Measurements from ENCODE around the gene ARPC5L. TPM values are rescaled to one million over a fixed set of nuclear protein-coding genes. Genes with fewer than 3 reads are reported as not detected.
"Not testable (repeated sequence)": the region's sequence is repeated elsewhere in the genome, so short reads cannot be mapped to it uniquely, and the experiment has no call there.

The ARPC5L gene
- total RNA-seq, 1 donor from 2014 or later, result 22.5 TPM

DNA sequence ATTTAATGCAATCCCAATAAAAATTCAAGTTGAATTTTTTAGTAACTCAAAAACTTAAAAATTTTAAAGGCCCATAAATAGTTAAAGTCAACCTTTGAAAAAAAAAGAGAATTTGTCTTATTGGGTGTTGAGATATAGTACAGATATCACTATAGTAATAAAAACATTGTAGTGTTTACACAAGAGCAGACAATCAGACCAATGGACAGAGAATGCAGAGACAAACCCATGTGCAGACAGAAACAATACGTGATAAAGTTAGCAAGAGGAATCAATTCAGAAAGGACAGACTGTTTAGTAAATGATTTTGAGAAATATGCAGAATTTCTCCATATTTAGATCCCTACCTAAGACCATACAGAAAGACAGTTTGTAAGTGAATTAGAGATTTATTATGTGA lies 45.0 kb downstream of the ARPC5L start:
- DNase-seq (ENCODE audit: extremely low spot score, unreplicated experiment), result no peak
- Mint-ChIP-seq H3K27ac (ENCODE audit: unreplicated experiment) (no peak overlapping the region), H3K4me1 (ENCODE audit: unreplicated experiment) (no peaks in the 10 kb centered on the region), H3K9me3 (ENCODE audit: unreplicated experiment) (no peaks in the 10 kb centered on the region), H3K4me3 (ENCODE audit: unreplicated experiment) (no peak overlapping the region), H3K27me3 (ENCODE audit: unreplicated experiment) (no peaks in the 10 kb centered on the region), H3K36me3 (ENCODE audit: unreplicated experiment) (peaks cover 35% of the 10 kb centered on the region)
- TF ChIP-seq, protein P1, sequence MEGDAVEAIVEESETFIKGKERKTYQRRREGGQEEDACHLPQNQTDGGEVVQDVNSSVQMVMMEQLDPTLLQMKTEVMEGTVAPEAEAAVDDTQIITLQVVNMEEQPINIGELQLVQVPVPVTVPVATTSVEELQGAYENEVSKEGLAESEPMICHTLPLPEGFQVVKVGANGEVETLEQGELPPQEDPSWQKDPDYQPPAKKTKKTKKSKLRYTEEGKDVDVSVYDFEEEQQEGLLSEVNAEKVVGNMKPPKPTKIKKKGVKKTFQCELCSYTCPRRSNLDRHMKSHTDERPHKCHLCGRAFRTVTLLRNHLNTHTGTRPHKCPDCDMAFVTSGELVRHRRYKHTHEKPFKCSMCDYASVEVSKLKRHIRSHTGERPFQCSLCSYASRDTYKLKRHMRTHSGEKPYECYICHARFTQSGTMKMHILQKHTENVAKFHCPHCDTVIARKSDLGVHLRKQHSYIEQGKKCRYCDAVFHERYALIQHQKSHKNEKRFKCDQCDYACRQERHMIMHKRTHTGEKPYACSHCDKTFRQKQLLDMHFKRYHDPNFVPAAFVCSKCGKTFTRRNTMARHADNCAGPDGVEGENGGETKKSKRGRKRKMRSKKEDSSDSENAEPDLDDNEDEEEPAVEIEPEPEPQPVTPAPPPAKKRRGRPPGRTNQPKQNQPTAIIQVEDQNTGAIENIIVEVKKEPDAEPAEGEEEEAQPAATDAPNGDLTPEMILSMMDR (IDR thresholded peaks at IDR 0.05), result no peak

DNA sequence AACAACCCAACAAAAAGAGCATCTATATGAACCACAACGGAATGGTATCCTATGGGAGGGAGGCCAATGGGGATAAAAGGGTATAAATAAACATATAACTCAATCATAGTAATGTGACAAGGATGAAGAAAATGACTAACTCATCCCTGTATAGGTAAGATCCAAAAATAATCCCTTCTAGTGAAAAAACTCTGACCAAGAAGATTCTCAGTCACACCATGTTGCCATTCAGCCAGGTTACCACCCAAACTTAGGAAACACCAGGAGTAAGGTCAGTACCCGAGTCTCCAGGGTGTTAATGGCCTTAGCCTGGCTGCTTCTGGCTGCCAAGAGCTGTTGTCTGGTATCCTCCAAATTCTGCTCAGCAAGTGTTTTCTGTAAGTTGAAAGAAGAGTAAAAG lies 46.2 kb downstream of the ARPC5L start:
- TF ChIP-seq, protein P1 (IDR thresholded peaks at IDR 0.05), result no peak
- H3K4me1 Mint-ChIP-seq (ENCODE audit: unreplicated experiment), result no peaks in the 10 kb centered on the region
- H3K27ac Mint-ChIP-seq (ENCODE audit: unreplicated experiment), result no peak overlapping the region
- peaks cover 40% of the 10 kb centered on the region for H3K36me3 Mint-ChIP-seq (ENCODE audit: unreplicated experiment)
- no peaks in the 10 kb centered on the region for H3K9me3 Mint-ChIP-seq (ENCODE audit: unreplicated experiment)
- DNase-seq (ENCODE audit: extremely low spot score, unreplicated experiment), result no peak
- no peaks in the 10 kb centered on the region for H3K27me3 Mint-ChIP-seq (ENCODE audit: unreplicated experiment)
- no peak overlapping the region for H3K4me3 Mint-ChIP-seq (ENCODE audit: unreplicated experiment)

- Mint-ChIP-seq H3K4me1 (ENCODE audit: unreplicated experiment) (no peaks in the 10 kb centered on the region), H3K36me3 (ENCODE audit: unreplicated experiment) (peaks cover 40% of the 10 kb centered on the region), H3K9me3 (ENCODE audit: unreplicated experiment) (no peaks in the 10 kb centered on the region), H3K27me3 (ENCODE audit: unreplicated experiment) (no peaks in the 10 kb centered on the region), H3K27ac (ENCODE audit: unreplicated experiment) (no peak overlapping the region), H3K4me3 (ENCODE audit: unreplicated experiment) (no peak overlapping the region)
- no peak for DNase-seq (ENCODE audit: extremely low spot score, unreplicated experiment)
- TF ChIP-seq, protein P1 (IDR thresholded peaks at IDR 0.05), result no peak
These were observed 49.8 kb downstream of the ARPC5L start for GRCh38 chr9:124911766-124912165.

GRCh38 chr9:124913378-124913777 lies 51.4 kb downstream of the ARPC5L start:
- Mint-ChIP-seq H3K27me3 (ENCODE audit: unreplicated experiment) (no peaks in the 10 kb centered on the region), H3K27ac (ENCODE audit: unreplicated experiment) (no peak overlapping the region), H3K36me3 (ENCODE audit: unreplicated experiment) (peaks cover 33% of the 10 kb centered on the region), H3K9me3 (ENCODE audit: unreplicated experiment) (no peaks in the 10 kb centered on the region), H3K4me1 (ENCODE audit: unreplicated experiment) (no peaks in the 10 kb centered on the region), H3K4me3 (ENCODE audit: unreplicated experiment) (no peak overlapping the region)
- TF ChIP-seq, protein P1 (IDR thresholded peaks at IDR 0.05), result no peak
- no peak for DNase-seq (ENCODE audit: extremely low spot score, unreplicated experiment)

DNA sequence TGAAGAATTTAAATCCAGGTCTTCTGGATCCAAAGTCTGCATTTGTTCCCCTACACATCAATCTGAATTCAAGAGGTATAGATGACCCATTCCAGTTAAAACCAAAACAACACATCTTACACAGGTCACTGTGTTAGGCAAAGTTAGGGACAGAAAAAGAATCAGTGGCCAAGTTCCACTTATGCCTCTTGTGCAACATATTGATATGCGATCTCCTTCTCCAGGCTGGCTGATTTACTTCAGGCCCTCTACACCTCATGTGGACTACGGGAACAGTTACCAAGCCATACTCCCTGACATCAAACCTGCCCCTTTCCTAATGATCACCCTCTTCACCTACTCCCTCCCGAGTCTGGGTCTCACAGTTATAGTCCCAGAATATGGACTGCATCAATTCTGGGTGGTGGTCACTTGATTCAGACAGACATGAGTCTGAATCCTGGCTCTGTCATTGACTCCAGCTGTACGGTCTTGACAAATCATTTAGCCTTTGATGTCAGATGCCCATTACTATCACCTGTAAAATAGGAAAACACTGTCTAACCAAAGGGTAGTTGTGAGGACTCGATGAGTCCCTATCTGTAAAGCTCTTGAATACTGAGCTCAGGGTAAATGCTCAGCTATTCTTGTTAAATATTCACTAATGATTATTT lies 52.9 kb downstream of the ARPC5L start:
- no peak overlapping the region for H3K27ac Mint-ChIP-seq (ENCODE audit: unreplicated experiment)
- TF ChIP-seq, protein P1 (IDR thresholded peaks at IDR 0.05), result no peak
- DNase-seq (ENCODE audit: extremely low spot score, unreplicated experiment), result no peak
- H3K36me3 Mint-ChIP-seq (ENCODE audit: unreplicated experiment), result peaks cover 34% of the 10 kb centered on the region
- H3K27me3 Mint-ChIP-seq (ENCODE audit: unreplicated experiment), result no peaks in the 10 kb centered on the region
- H3K4me1 Mint-ChIP-seq (ENCODE audit: unreplicated experiment), result no peaks in the 10 kb centered on the region
- H3K9me3 Mint-ChIP-seq (ENCODE audit: unreplicated experiment), result no peaks in the 10 kb centered on the region
- H3K4me3 Mint-ChIP-seq (ENCODE audit: unreplicated experiment), result no peak overlapping the region

DNA sequence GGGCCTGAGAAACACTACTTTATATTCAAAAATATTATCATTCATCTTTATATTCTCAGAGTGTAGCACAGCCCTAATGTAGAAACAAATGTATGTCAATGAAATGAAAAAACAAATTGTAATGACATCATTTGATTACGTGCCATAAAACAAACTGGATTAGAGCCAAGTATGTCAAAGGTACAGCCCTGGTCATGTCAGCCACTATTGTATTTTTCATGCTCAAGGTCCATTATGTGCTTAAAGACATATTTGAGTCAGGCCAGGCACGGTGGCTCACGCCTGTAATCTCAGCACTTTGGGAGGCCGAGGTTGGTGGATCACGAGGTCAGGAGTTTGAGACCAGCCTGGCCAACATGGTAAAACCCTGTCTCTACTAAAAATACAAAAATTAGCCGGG lies 58.5 kb downstream of the ARPC5L start:
- not testable (repeated sequence) for H3K4me1 Mint-ChIP-seq (ENCODE audit: unreplicated experiment); H3K27me3 Mint-ChIP-seq (ENCODE audit: unreplicated experiment); H3K27ac Mint-ChIP-seq (ENCODE audit: unreplicated experiment); H3K4me3 Mint-ChIP-seq (ENCODE audit: unreplicated experiment); DNase-seq (ENCODE audit: extremely low spot score, unreplicated experiment); H3K9me3 Mint-ChIP-seq (ENCODE audit: unreplicated experiment)
- peaks cover 29% of the 10 kb centered on the region for H3K36me3 Mint-ChIP-seq (ENCODE audit: unreplicated experiment)
